Natural killer cell (primary cell): ENCODE data around the gene NDUFB7. TPM values are rescaled to one million over a fixed set of nuclear protein-coding genes. Genes with fewer than 3 reads are reported as not detected.

Experiments used
- ATAC-seq, 3 donors: fragments of 150-1000 bp in 2 of 3; fragments of 200-7000 bp in 1 of 3; cut with Tn5 transposase; 1 replicate in 1 of 3; 2 replicates in 2 of 3; pipeline ENCODE4 v1.10.0; 2021; ENCODE audit warnings: mild to moderate bottlenecking in 2 of 3, moderate library complexity in 2 of 3
- DNase-seq, 2 donors: peaks; one replicate each; pipeline versions ENCODE4 v3.0.0 to v3.0.0-alpha.2; 2013 to 2021; ENCODE audit warnings: mixed read lengths in 1 of 2
- H3K27ac ChIP-seq: one replicate; pipeline ENCODE4 v1.5.1; 2013; ENCODE audit warnings: mild to moderate bottlenecking, low read length
- H3K27me3 ChIP-seq: one replicate; pipeline ENCODE4 v1.6.1; 2013; ENCODE audit warnings: low read length; ENCODE audit not compliant: control insufficient read depth, insufficient read depth
- H3K36me3 ChIP-seq: one replicate; pipeline ENCODE4 v1.6.1; 2013; ENCODE audit warnings: low read length; ENCODE audit not compliant: control insufficient read depth, insufficient read depth
- H3K4me1 ChIP-seq: one replicate; pipeline ENCODE4 v1.6.1; 2013; ENCODE audit warnings: low read length; ENCODE audit not compliant: control insufficient read depth, insufficient read depth
- H3K4me3 ChIP-seq: one replicate; pipeline ENCODE4 v1.5.1; 2013; ENCODE audit warnings: low read length
- H3K9me3 ChIP-seq: one replicate; pipeline ENCODE4 v1.6.1; 2013; ENCODE audit warnings: low read length; ENCODE audit not compliant: control insufficient read depth, insufficient read depth
- H3K27ac Mint-ChIP-seq, 2 donors: one replicate each; pipeline ENCODE4 v1.8.0; 2022; ENCODE audit warnings: mild to moderate bottlenecking in 2 of 2, mixed read lengths in 2 of 2, moderate library complexity in 1 of 2
- H3K27me3 Mint-ChIP-seq, 2 donors: one replicate each; pipeline ENCODE4 v1.8.0; 2022; ENCODE audit warnings: low read depth in 2 of 2, mixed read lengths in 2 of 2
- H3K36me3 Mint-ChIP-seq: one replicate; pipeline ENCODE4 v1.8.0; 2022; ENCODE audit warnings: mixed read lengths
- H3K4me1 Mint-ChIP-seq, 2 donors: one replicate each; pipeline ENCODE4 v1.8.0; 2022; ENCODE audit warnings: mixed read lengths in 2 of 2
- H3K4me3 Mint-ChIP-seq: one replicate; pipeline ENCODE4 v1.8.0; 2022; ENCODE audit warnings: mild to moderate bottlenecking, moderate library complexity, mixed read lengths
- H3K9me3 Mint-ChIP-seq, 2 donors: one replicate each; pipeline ENCODE4 v1.8.0; 2022; ENCODE audit warnings: mixed read lengths in 2 of 2
- WGBS: methylation state at CpG from one replicate; pipeline ENCODE4 v1.1.7; 2013; ENCODE audit warnings: missing lambda C conversion rate; ENCODE audit not compliant: insufficient coverage; 5-methylcytosine and 5-hydroxymethylcytosine counted together
- intact Hi-C: fragments of 100-400 bp; cut with micrococcal nuclease; formaldehyde crosslinking; loops from one replicate; pipeline ENCODE4 v1.14.2; 2022
- total RNA-seq, 4 donors: library from RNA; stranded (reverse); fragments of 120-200 nt in 1 of 4; gene quantifications; one replicate each; pipeline versions ENCODE4 v1.2.3 to v1.2.4, GENCODE V29; 2013 to 2022
- TF ChIP-seq, protein P1 (sequence below): fragments of 200-600 bp; IDR thresholded peaks from one replicate; pipeline ENCODE4 v1.8.0; 2022; ENCODE audit warnings: antibody characterized with exemption

The NDUFB7 gene
- total RNA-seq, 3 donors from 2014 or later (not counting 1 experiment from before 2014, with no cell fraction given), result 97.1 to 120 (median 108) TPM

DNA sequence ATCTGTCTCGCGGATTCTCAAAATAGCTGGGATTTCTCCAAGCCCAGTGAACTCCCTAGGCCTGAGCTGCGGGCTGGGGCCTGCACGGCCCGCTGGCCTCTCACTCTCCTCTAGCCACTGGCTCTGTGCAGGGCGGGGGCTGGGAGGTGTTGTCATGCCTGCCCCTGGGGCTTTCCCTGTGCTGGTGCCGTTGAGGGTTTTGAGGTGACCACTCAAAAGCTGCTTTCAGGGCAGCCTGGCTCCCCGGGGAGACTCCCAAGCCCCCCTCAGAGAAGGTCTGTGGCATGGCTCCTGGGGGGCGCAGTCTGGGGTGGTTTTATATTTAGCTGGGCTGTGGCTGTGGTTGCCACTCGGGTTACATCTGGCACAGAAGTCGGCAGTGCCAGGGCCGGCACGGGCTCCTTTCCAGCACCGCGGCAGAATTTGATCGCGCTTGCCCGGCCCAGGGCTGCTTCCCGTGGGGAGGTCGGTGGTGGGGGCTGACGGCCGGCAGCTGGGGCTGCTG is 10.0 kb downstream of the NDUFB7 start:
- Histone ChIP-seq H3K4me1 (peaks cover 86% of the 10 kb centered on the region), H3K4me3 (peak overlapping the region; percentile 54), H3K27me3 (no peaks in the 10 kb centered on the region), H3K36me3 (peaks cover 19% of the 10 kb centered on the region), H3K27ac (peak overlapping the region; percentile 95), H3K9me3 (no peaks in the 10 kb centered on the region)
- peak overlapping the region; percentile 94 to 95 for H3K27ac Mint-ChIP-seq
- H3K4me1 Mint-ChIP-seq, result peaks cover 21 to 62% of the 10 kb centered on the region in 2 donors
- ATAC-seq (peak; percentile 77 to 87 (median 86)), DNase-seq (peak; percentile 55 to 64)
- no peaks in the 10 kb centered on the region for H3K36me3 Mint-ChIP-seq
- intact Hi-C loops, result no loop called here
- TF ChIP-seq, protein P1, sequence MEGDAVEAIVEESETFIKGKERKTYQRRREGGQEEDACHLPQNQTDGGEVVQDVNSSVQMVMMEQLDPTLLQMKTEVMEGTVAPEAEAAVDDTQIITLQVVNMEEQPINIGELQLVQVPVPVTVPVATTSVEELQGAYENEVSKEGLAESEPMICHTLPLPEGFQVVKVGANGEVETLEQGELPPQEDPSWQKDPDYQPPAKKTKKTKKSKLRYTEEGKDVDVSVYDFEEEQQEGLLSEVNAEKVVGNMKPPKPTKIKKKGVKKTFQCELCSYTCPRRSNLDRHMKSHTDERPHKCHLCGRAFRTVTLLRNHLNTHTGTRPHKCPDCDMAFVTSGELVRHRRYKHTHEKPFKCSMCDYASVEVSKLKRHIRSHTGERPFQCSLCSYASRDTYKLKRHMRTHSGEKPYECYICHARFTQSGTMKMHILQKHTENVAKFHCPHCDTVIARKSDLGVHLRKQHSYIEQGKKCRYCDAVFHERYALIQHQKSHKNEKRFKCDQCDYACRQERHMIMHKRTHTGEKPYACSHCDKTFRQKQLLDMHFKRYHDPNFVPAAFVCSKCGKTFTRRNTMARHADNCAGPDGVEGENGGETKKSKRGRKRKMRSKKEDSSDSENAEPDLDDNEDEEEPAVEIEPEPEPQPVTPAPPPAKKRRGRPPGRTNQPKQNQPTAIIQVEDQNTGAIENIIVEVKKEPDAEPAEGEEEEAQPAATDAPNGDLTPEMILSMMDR, result no peak
- H3K27me3 Mint-ChIP-seq, result no peaks in the 10 kb centered on the region
- H3K4me3 Mint-ChIP-seq, result peak overlapping the region; percentile 85
- WGBS, result 25% methylated on average over 22 of the region's 22 CpGs
- H3K9me3 Mint-ChIP-seq, result no peaks in the 10 kb centered on the region

DNA sequence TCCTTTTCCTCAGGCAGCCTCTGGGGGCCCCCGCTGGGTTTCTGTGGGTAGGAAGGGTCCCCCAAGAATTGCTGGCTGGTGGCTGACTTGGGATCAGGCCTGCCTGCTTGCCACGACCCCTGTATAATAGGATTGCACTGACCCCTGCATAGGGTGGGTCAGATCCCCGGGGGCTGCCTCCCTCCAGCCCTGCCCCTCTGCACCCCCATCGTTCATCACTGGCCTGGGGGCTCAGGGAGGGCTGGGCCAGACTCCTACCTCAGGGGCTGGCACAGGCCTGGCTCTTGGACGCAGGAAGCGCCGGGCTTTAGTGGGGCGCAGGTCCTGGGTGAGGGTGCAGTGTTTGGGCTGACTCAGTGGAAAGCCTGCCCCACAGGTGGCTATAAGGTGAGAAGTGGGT is 10.6 kb downstream of the NDUFB7 start:
- no peaks in the 10 kb centered on the region for H3K27me3 ChIP-seq
- TF ChIP-seq, protein P1, result no peak
- 81% methylated on average over 8 of the region's 8 CpGs for WGBS
- no peak for ATAC-seq
- Mint-ChIP-seq H3K4me3 (no peak overlapping the region), H3K36me3 (no peaks in the 10 kb centered on the region), H3K4me1 (peaks cover 26 to 63% of the 10 kb centered on the region in 2 donors), H3K27ac (peak overlapping the region; percentile 94 to 95), H3K9me3 (no peaks in the 10 kb centered on the region), H3K27me3 (no peaks in the 10 kb centered on the region)
- H3K9me3 ChIP-seq, result no peaks in the 10 kb centered on the region
- intact Hi-C loops, result no loop called here
- H3K4me3 ChIP-seq, result no peak overlapping the region
- peaks cover 87% of the 10 kb centered on the region for H3K4me1 ChIP-seq
- peak overlapping the region; percentile 95 for H3K27ac ChIP-seq
- DNase-seq, result no peak
- peaks cover 19% of the 10 kb centered on the region for H3K36me3 ChIP-seq

DNA sequence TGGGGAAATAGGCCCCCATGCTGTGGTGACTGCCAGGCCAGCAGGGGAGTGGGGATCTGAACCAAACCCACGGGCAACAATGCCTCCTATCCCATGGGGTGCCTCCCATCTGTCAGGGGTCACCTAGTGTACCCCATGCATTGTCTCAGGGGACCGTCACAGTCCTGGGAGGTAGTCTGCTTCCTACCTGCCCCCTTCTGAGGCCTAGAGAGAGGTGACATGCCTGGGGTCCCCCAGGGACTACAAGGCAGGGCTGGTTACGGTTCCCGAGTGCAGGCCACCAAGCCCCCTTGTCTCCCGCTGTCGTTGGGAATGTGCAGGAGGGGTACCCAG is 11.1 kb downstream of the NDUFB7 start:
- Histone ChIP-seq H3K27me3 (no peaks in the 10 kb centered on the region), H3K36me3 (peaks cover 17% of the 10 kb centered on the region), H3K4me3 (no peak overlapping the region), H3K4me1 (peaks cover 87% of the 10 kb centered on the region), H3K9me3 (no peaks in the 10 kb centered on the region), H3K27ac (peak overlapping the region; percentile 95)
- Mint-ChIP-seq H3K4me3 (no peak overlapping the region), H3K36me3 (no peaks in the 10 kb centered on the region), H3K4me1 (peaks cover 31 to 63% of the 10 kb centered on the region in 2 donors), H3K9me3 (no peaks in the 10 kb centered on the region), H3K27ac (peak overlapping the region; percentile 94 to 95), H3K27me3 (no peaks in the 10 kb centered on the region)
- DNase-seq (no peak), ATAC-seq (no peak)
- intact Hi-C loops, result no loop called here
- WGBS, result 78% methylated on average over 6 of the region's 6 CpGs
- TF ChIP-seq, protein P1, result no peak
